Amygdala (tissue), 56 donors: ENCODE results near the gene PIAS4.
"Not testable (repeated sequence)": the region's sequence is repeated elsewhere in the genome, so short reads cannot be mapped to it uniquely, and the experiment has no call there.

Experiments
- DNase-seq, 56 donors: peaks; one replicate each; lab custom pipeline; 2025; lab: John Stamatoyannopoulos, UW

The PIAS4 gene, protein sequence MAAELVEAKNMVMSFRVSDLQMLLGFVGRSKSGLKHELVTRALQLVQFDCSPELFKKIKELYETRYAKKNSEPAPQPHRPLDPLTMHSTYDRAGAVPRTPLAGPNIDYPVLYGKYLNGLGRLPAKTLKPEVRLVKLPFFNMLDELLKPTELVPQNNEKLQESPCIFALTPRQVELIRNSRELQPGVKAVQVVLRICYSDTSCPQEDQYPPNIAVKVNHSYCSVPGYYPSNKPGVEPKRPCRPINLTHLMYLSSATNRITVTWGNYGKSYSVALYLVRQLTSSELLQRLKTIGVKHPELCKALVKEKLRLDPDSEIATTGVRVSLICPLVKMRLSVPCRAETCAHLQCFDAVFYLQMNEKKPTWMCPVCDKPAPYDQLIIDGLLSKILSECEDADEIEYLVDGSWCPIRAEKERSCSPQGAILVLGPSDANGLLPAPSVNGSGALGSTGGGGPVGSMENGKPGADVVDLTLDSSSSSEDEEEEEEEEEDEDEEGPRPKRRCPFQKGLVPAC

GRCh38 chr19:4007021-4007835 lies at the start of gene PIAS4:
Gene PIAS4, plus strand, starts transcription at chr19:4007736. Its CDS starts 25 bp downstream, at chr19:4007761.
- DNase-seq, result peak; percentile 62 to 99 (median 92)

- DNase-seq, result no peak
Observed at GRCh38 chr19:3958836-3959765, 48.4 kb upstream of the PIAS4 start.

GRCh38 chr19:3959766-3960131 lies 47.8 kb upstream of the PIAS4 start:
- DNase-seq, result no peak

DNA sequence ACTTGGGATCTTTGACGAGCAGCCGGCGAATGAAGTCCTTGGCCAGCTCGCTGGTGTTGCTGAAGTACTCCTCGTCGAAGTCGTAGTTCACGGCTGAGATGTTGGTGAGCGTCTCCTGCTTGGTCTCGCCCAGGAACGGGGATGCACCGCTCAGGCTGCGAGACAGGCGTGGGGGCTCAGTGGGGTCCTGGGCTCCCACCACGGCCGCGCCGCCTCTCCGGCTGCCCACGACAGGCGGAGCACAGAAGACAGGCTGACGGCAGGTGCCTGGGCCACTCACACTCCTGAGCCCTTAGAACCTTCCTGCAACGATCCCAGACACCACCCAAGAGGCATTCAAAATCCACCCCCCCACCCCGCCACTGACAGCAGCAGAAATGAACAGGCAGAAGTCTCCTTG lies 46.5 kb upstream of the PIAS4 start:
- DNase-seq, result no peak

- no peak for DNase-seq
Observed at GRCh38 chr19:3963458-3964255, 43.9 kb upstream of the PIAS4 start.

GRCh38 chr19:3964256-3965194 lies 43.0 kb upstream of the PIAS4 start:
- DNase-seq, result no peak

- DNase-seq, result no peak
Observed at GRCh38 chr19:3966051-3967017, 41.2 kb upstream of the PIAS4 start.

DNA sequence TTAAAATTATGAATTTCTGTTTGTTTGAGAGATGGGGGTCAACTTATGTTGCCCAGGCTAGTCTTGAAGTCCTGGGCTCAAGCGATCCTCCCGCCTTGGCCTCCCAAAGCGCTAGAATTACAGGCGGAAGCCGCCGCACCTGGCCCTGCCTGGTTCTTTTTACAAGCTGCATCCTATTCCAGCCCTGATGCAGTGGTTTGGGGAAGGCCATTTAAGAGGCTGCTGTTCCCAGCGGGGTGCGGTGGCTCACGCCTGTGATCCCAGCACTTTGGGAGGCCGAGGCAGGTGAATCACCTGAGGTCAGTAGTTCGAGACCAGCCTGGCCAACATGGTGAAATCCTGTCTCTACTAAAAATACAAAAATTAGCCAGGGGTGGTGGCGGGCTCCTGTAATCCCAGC lies 39.6 kb upstream of the PIAS4 start:
- DNase-seq, result not testable (repeated sequence)

GRCh38 chr19:3968556-3969434 lies 38.7 kb upstream of the PIAS4 start:
- peak in 10 of 56 donors; percentile 8 to 58 (median 27) for DNase-seq

GRCh38 chr19:3969435-3970312 lies 37.9 kb upstream of the PIAS4 start:
- DNase-seq, result no peak

GRCh38 chr19:3970313-3970807 lies 37.2 kb upstream of the PIAS4 start:
- DNase-seq, result no peak

DNA sequence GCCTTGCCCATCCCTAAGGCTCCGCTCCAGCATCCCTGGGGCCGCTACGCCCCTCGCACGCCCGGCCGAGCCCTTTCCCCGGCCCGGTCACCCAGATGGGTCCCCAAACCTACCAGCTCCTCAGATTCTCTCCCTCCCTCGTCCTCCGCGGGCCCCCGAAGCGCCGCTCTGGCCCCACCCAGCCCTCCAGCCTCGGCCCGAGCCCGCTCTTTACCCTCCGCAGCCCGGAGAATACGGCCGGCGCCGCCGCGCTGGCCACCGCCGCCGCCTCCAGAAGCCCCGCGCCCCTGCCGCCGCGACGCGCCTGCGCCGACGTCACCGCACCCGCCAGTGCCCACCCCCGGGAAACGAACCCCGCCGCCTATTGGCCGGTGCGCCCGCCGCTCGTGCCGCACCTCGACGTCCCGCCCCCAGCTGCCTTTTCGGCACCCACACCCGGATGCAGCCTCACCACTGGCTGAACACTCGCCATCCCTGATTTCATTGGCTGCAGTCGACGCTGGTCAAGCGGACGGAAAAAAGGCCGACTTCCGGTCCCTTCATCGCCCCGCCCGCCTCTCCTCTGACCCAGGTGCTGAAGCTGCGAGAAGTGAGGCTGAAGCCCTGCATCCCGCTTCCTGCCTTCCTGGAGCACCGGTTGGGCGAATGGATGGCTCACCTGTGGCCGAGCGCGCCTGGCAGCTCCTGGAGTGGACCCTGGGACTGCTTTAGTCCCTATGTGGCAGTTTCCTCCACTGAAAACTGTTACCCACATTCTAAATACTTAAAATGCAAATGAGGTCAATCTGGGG lies 36.5 kb upstream of the PIAS4 start, which contains the start of gene DAPK3:
TSS of gene DAPK3 (minus strand) at position 292 of the 791 bp plus-strand sequence. CDS start 1,364 bp downstream, outside the sequence.
- DNase-seq, result peak; percentile 69 to 98 (median 96)

- no peak for DNase-seq
Observed at GRCh38 chr19:3975144-3975543, 32.4 kb upstream of the PIAS4 start.

GRCh38 chr19:3975637-3976087 lies 31.9 kb upstream of the PIAS4 start:
- DNase-seq, result no peak
